Ishikawa (cell line): Measurements from ENCODE around the gene RAI1.

Source experiments
- CEBPB ChIP-seq: IDR thresholded peaks from 2 replicates; pipeline ENCODE4 v1.6.1; 2012
- CREB1 ChIP-seq: IDR thresholded peaks from 2 replicates; pipeline ENCODE4 v1.6.1; 2012; ENCODE audit warnings: low read depth
- EGR1 ChIP-seq: IDR thresholded peaks from 2 replicates; pipeline ENCODE4 v1.6.1; 2012
- EP300 ChIP-seq: IDR thresholded peaks from 2 replicates; pipeline ENCODE4 v1.6.1; 2012; ENCODE audit warnings: borderline replicate concordance
- FOXM1 ChIP-seq: IDR thresholded peaks from 2 replicates; pipeline ENCODE4 v1.6.1; 2012; ENCODE audit warnings: low read depth, borderline replicate concordance
- NFIC ChIP-seq: IDR thresholded peaks from 2 replicates; pipeline ENCODE4 v1.6.1; 2012
- RAD21 ChIP-seq: IDR thresholded peaks from 2 replicates; pipeline ENCODE4 v1.6.1; 2012; ENCODE audit warnings: low read depth
- TAF1 ChIP-seq: IDR thresholded peaks from 2 replicates; pipeline ENCODE4 v1.6.1; 2012; ENCODE audit warnings: low read depth, mild to moderate bottlenecking
- TCF12 ChIP-seq: IDR thresholded peaks from 2 replicates; pipeline ENCODE4 v1.6.1; 2012; ENCODE audit warnings: low read depth
- TEAD4 ChIP-seq: IDR thresholded peaks from 2 replicates; pipeline ENCODE4 v1.6.1; 2012
- YY1 ChIP-seq: IDR thresholded peaks from 2 replicates; pipeline ENCODE4 v1.6.1; 2012; ENCODE audit warnings: low read depth
- ZBTB7A ChIP-seq: IDR thresholded peaks from 2 replicates; pipeline ENCODE4 v1.6.1; 2012; ENCODE audit warnings: low read depth
- TF ChIP-seq, protein P1 (sequence below): IDR thresholded peaks from 2 replicates; pipeline ENCODE4 v1.6.1; 2012
- TF ChIP-seq, protein P2 (sequence below): IDR thresholded peaks from 2 replicates; pipeline ENCODE4 v1.6.1; 2012; ENCODE audit warnings: low read depth, mild to moderate bottlenecking
- TF ChIP-seq, protein P3 (sequence below): IDR thresholded peaks from 2 replicates; pipeline ENCODE4 v1.6.1; 2012

Gene RAI1

DNA sequence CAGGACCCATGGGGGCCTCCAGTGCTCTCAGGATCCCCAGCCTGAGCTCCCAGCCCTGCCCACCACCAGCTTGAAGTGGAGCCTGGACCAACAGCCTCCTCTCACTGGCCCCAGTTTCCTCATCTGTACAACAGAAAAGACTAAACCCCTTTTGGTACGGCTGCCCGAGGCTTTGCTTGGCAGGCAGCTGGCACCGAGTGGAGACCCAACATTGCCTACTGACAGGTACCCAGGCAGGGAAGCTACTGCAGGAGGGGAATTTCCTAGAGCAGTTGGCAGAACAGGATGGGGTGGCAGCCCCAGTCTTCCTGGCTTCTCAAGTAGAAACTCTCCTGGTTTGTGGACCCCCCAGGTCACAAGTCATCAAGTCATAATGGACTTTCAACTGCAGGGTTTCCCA, 141.4 kb downstream of the RAI1 start:
- no peak for TF ChIP-seq ZBTB7A
- no peak for TF ChIP-seq EGR1
- no peak for TF ChIP-seq CEBPB
- TF ChIP-seq, protein P1, sequence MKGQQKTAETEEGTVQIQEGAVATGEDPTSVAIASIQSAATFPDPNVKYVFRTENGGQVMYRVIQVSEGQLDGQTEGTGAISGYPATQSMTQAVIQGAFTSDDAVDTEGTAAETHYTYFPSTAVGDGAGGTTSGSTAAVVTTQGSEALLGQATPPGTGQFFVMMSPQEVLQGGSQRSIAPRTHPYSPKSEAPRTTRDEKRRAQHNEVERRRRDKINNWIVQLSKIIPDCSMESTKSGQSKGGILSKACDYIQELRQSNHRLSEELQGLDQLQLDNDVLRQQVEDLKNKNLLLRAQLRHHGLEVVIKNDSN: no peak
- TF ChIP-seq, protein P2, sequence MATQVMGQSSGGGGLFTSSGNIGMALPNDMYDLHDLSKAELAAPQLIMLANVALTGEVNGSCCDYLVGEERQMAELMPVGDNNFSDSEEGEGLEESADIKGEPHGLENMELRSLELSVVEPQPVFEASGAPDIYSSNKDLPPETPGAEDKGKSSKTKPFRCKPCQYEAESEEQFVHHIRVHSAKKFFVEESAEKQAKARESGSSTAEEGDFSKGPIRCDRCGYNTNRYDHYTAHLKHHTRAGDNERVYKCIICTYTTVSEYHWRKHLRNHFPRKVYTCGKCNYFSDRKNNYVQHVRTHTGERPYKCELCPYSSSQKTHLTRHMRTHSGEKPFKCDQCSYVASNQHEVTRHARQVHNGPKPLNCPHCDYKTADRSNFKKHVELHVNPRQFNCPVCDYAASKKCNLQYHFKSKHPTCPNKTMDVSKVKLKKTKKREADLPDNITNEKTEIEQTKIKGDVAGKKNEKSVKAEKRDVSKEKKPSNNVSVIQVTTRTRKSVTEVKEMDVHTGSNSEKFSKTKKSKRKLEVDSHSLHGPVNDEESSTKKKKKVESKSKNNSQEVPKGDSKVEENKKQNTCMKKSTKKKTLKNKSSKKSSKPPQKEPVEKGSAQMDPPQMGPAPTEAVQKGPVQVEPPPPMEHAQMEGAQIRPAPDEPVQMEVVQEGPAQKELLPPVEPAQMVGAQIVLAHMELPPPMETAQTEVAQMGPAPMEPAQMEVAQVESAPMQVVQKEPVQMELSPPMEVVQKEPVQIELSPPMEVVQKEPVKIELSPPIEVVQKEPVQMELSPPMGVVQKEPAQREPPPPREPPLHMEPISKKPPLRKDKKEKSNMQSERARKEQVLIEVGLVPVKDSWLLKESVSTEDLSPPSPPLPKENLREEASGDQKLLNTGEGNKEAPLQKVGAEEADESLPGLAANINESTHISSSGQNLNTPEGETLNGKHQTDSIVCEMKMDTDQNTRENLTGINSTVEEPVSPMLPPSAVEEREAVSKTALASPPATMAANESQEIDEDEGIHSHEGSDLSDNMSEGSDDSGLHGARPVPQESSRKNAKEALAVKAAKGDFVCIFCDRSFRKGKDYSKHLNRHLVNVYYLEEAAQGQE: no peak
- TF ChIP-seq, protein P3, sequence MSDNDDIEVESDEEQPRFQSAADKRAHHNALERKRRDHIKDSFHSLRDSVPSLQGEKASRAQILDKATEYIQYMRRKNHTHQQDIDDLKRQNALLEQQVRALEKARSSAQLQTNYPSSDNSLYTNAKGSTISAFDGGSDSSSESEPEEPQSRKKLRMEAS: no peak
- TF ChIP-seq YY1: no peak
- no peak for TF ChIP-seq TCF12
- TF ChIP-seq FOXM1: no peak
- no peak for TF ChIP-seq TEAD4
- no peak for TF ChIP-seq TAF1
- no peak for TF ChIP-seq NFIC
- no peak for TF ChIP-seq CREB1
- no peak for TF ChIP-seq RAD21
- TF ChIP-seq EP300: no peak

DNA sequence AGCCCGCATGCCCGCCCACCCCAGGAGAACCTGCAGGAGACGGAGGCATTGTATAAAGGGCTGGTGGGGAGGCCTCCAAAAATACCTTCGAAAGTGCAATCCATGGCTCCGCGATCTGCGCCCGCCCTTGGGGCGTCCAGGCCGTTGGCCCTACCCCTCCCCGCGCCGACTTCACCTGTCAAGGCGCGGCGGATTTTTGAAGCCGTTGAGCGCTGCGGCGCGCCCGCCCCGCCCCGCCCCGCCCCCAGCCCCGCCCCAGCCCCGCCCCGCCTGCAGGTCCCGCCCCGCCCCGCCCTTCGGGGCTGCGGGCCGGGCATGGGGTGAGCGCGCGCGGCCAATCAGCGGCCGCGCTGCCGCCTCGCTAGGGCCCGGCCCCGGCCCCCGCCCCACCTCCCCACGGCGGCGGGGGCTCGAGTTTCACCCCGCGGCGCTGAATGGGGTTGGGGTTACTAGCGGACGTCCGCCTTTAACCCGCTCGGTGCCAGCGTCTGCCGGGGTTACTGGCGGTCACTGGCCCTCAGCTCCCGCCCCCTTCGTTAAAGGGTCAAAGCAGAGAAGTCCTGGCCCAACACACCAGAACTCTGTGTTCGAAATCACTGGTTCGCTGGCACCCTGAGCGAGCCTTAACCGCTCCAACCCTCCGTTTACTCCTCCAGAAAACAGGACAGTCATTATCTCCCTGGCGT, 142.3 kb downstream of the RAI1 start:
- peak; percentile 61; the same call in 1 of the 2 replicates for TF ChIP-seq EP300
- no peak for TF ChIP-seq TCF12
- no peak for TF ChIP-seq CREB1
- TF ChIP-seq, protein P3: peak; percentile 68
- TF ChIP-seq NFIC: no peak
- TF ChIP-seq ZBTB7A: peak; percentile 49; the same call in 1 of the 2 replicates
- TF ChIP-seq YY1: no peak
- TF ChIP-seq RAD21: no peak
- no peak for TF ChIP-seq CEBPB
- TF ChIP-seq TAF1: 0 out of 2 replicates have a peak, but pooled peaks have one; percentile 18
- TF ChIP-seq, protein P2: no peak
- TF ChIP-seq TEAD4: no peak
- no peak for TF ChIP-seq FOXM1
- TF ChIP-seq EGR1: no peak
- TF ChIP-seq, protein P1: no peak

DNA sequence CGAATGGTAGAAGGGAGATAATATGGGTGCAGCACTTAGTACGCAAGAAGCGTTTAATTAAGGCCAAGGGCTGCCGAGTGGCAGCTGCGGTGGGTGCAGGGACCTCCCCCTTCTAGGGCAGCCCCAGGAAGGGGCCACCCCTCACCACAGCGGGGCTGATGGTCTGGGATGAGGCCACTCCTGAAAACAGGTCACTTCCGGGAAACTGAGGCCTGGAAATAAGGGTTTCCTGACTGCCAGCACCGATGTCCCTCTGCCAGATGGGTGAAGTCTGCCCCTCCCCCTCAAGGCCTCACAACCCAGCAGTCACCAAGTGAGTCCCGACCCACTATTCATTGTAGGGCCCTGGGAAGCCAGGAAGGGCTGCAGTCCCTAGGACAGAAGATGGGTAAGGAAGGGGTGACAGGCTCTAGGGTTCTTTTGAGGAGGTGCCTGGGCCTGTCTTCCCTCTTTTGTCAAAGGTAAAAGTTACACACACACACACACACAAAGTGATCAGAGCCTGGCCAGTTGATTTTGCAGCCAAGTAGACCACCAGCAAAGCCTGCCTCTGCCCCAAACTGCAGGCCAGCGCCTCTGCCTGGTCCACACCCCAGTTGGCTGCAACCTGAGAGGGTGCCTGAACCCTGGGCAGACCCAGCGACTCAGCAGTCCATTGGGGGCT, 143.0 kb downstream of the RAI1 start:
- TF ChIP-seq EP300 (no peak), NFIC (no peak), ZBTB7A (no peak), TEAD4 (no peak), CREB1 (no peak)
- TF ChIP-seq, protein P1: no peak
- TF ChIP-seq, protein P3: 0 out of 2 replicates have a peak, but pooled peaks have one; percentile 32

DNA sequence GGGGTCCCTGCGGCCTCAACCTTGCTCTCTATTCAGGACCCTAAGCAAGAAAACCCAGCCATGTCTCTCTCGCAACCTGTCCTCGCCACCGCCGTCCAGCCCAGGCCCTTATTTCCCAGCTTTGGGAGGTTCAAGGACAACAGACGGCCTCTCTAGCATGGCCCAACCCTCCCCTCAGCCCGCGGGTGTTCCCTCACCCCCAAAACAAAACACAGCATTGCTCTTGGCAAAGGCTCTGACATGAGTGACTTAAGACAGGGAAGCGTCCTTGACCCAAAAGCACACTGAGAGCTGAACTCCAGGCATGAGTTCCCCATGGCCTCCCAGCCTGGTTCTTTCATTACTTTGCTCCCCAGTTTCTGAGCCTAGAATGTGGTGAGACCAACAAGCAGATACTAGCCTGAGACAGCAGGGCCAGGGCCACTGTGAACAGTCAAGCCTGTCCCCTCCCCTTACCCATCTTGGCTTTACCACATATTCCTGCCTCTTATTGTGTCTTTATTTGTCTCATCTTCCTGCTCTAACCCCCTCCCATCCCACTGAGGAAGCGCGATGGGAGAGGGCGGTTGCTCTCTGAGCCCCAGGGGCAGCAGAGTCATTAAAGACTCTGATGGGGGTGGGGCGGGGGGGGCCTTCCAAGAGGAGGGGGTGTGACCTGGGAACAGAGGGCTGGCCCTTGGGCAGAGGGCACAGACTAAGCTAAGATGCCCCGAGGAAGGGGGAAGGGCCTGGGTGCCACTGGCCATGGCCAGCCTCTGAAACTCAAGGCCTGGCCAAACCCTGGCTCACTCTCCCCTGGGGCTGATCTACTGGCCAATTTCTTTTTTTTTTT, 143.7 kb downstream of the RAI1 start:
- TF ChIP-seq CEBPB (no peak), EGR1 (no peak), NFIC (no peak), ZBTB7A (no peak), TCF12 (no peak)
- TF ChIP-seq, protein P2: no peak
- TF ChIP-seq, protein P1: no peak
